HepG2 (cell line): Measurements from ENCODE around the gene NFYC. TPM values are rescaled to one million over a fixed set of nuclear protein-coding genes. Genes with fewer than 3 reads are reported as not detected.

Experiments
- CHCHD3 ChIP-seq: sonication (generic); formaldehyde crosslinking; IDR thresholded peaks from 2 replicates; pipeline ENCODE4 v1.8.0; 2022; ENCODE audit warnings: mild to moderate bottlenecking, missing genetic modification reagents, moderate library complexity
- CREBL2 ChIP-seq: sonication (generic); formaldehyde crosslinking; IDR thresholded peaks from 2 replicates; pipeline ENCODE4 v1.8.1; 2023; ENCODE audit warnings: missing genetic modification reagents, mild to moderate bottlenecking, borderline replicate concordance
- CSRNP1 ChIP-seq: sonication (generic); formaldehyde crosslinking; IDR thresholded peaks from 2 replicates; pipeline ENCODE4 v1.8.1; 2023; ENCODE audit warnings: mild to moderate bottlenecking, missing genetic modification reagents
- GATAD1 ChIP-seq: IDR thresholded peaks from 2 replicates; pipeline ENCODE4 v1.6.1; 2016; ENCODE audit warnings: missing genetic modification reagents, missing compliant biosample characterization
- HDAC2 ChIP-seq: sonication (generic); formaldehyde crosslinking; IDR thresholded peaks from 2 replicates; pipeline ENCODE4 v1.4.0; 2020; ENCODE audit warnings: missing genetic modification reagents
- HOXD1 ChIP-seq: sonication (generic); formaldehyde crosslinking; IDR thresholded peaks from 2 replicates; pipeline ENCODE4 v1.5.0; 2020; ENCODE audit warnings: missing genetic modification reagents
- NAIF1 ChIP-seq: sonication (generic); formaldehyde crosslinking; IDR thresholded peaks from 2 replicates; pipeline ENCODE4 v1.5.0; 2020; ENCODE audit warnings: mild to moderate bottlenecking, missing genetic modification reagents, borderline replicate concordance
- RFX5 ChIP-seq: IDR thresholded peaks from 2 replicates; pipeline ENCODE4 v1.6.1; 2011; ENCODE audit warnings: low read depth, low read length, improper control_type of control experiment
- SALL1 ChIP-seq: sonication (generic); formaldehyde crosslinking; IDR thresholded peaks from 2 replicates; pipeline ENCODE4 v1.8.0; 2022; ENCODE audit warnings: mild to moderate bottlenecking, missing genetic modification reagents
- TBL1XR1 ChIP-seq: fragments of 150-350 bp; IDR thresholded peaks from 2 replicates; pipeline ENCODE4 v1.6.1; 2014; ENCODE audit warnings: borderline replicate concordance, low read length; ENCODE audit not compliant: partially characterized antibody
- TBP ChIP-seq: sonication (generic); formaldehyde crosslinking; IDR thresholded peaks from 2 replicates; pipeline ENCODE4 v1.5.0; 2020; ENCODE audit warnings: missing genetic modification reagents
- ZFP1 ChIP-seq: IDR thresholded peaks from 2 replicates; pipeline ENCODE4 v1.6.1; 2016
- ZNF143 ChIP-seq: sonication (generic); formaldehyde crosslinking; IDR thresholded peaks from 2 replicates; pipeline ENCODE4 v1.4.0; 2020; ENCODE audit warnings: missing genetic modification reagents
- ZNF326 ChIP-seq: sonication (generic); formaldehyde crosslinking; IDR thresholded peaks from 2 replicates; pipeline ENCODE4 v1.4.0; 2020; ENCODE audit warnings: missing genetic modification reagents, borderline replicate concordance
- ZNF605 ChIP-seq: sonication (generic); formaldehyde crosslinking; IDR thresholded peaks from 2 replicates; pipeline ENCODE4 v1.8.0; 2022; ENCODE audit warnings: mild to moderate bottlenecking, missing genetic modification reagents
- ZNF687 ChIP-seq: sonication (generic); formaldehyde crosslinking; IDR thresholded peaks from 2 replicates; pipeline ENCODE4 v1.5.1; 2020; ENCODE audit warnings: mild to moderate bottlenecking, missing genetic modification reagents, moderate library complexity
- ZNF746 ChIP-seq: sonication (generic); formaldehyde crosslinking; IDR thresholded peaks from 2 replicates; pipeline ENCODE4 v1.8.0; 2022; ENCODE audit warnings: mild to moderate bottlenecking, missing genetic modification reagents
- ZNF879 ChIP-seq: sonication (generic); formaldehyde crosslinking; IDR thresholded peaks from 2 replicates; pipeline ENCODE4 v1.8.1; 2023; ENCODE audit warnings: missing genetic modification reagents
- ZNF891 ChIP-seq: sonication (generic); formaldehyde crosslinking; IDR thresholded peaks from 2 replicates; pipeline ENCODE4 v1.5.0; 2020; ENCODE audit warnings: mild to moderate bottlenecking, missing genetic modification reagents
- polyA plus RNA-seq, 8 experiments: library from polyadenylated mRNA; depleted of rRNA in 3 of 8; stranded (reverse) in 7 of 8; unstranded in 1 of 8; fragments of >200 nt; fragmentation: Illumina TruSeq in 4 of 8; extraction: Trizol in 4 of 8; gene quantifications; 2 replicates each; pipeline versions ENCODE4 v1.2.1 to v1.2.3, GENCODE V29; 2011 to 2016; ENCODE audit warnings: low read depth in 4 of 8, missing spikeins in 1 of 8, mixed read lengths in 1 of 8; ENCODE audit not compliant: insufficient read depth in 1 of 8
- total RNA-seq, 5 experiments: library from RNA; depleted of rRNA; stranded (reverse); fragments of >200 nt; fragmentation: Illumina TruSeq; extraction: Trizol; gene quantifications; 2 replicates each; pipeline ENCODE4 v1.2.3, GENCODE V29; 2016; ENCODE audit warnings: low read depth in 1 of 5
- TF ChIP-seq, protein P1 (sequence below): fragments of 450-650 bp; IDR thresholded peaks from 2 replicates; pipeline ENCODE4 v1.6.1; 2017; ENCODE audit warnings: mild to moderate bottlenecking
- TF ChIP-seq, protein P2 (sequence below): sonication (generic); formaldehyde crosslinking; IDR thresholded peaks from 2 replicates; pipeline ENCODE4 v1.4.0; 2020; ENCODE audit warnings: mild to moderate bottlenecking, missing genetic modification reagents

NFYC gene
- total and polyA plus RNA-seq, 2 of the 13 experiments (the other 11 are each of a cell fraction or from before 2014, with no cell fraction given) = 33.9 to 73.7 TPM

GRCh38 chr1:40691538-40692428 is at the start of gene NFYC (continued):
- TF ChIP-seq, protein P1, sequence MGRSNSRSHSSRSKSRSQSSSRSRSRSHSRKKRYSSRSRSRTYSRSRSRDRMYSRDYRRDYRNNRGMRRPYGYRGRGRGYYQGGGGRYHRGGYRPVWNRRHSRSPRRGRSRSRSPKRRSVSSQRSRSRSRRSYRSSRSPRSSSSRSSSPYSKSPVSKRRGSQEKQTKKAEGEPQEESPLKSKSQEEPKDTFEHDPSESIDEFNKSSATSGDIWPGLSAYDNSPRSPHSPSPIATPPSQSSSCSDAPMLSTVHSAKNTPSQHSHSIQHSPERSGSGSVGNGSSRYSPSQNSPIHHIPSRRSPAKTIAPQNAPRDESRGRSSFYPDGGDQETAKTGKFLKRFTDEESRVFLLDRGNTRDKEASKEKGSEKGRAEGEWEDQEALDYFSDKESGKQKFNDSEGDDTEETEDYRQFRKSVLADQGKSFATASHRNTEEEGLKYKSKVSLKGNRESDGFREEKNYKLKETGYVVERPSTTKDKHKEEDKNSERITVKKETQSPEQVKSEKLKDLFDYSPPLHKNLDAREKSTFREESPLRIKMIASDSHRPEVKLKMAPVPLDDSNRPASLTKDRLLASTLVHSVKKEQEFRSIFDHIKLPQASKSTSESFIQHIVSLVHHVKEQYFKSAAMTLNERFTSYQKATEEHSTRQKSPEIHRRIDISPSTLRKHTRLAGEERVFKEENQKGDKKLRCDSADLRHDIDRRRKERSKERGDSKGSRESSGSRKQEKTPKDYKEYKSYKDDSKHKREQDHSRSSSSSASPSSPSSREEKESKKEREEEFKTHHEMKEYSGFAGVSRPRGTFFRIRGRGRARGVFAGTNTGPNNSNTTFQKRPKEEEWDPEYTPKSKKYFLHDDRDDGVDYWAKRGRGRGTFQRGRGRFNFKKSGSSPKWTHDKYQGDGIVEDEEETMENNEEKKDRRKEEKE = no peak
- TF ChIP-seq SALL1 (CRISPR knock-in tag) (peak; percentile 90), ZNF143 (CRISPR knock-in tag) (no peak), GATAD1 (CRISPR knock-in tag) (peak; percentile 71), ZNF746 (no peak; the same call in none of the 2 replicates), NAIF1 (peak; percentile 62; the same call in 1 of the 2 replicates), ZNF687 (CRISPR knock-in tag) (peak; percentile 100), CSRNP1 (CRISPR knock-in tag) (no peak), TBL1XR1 (peak; percentile 11), CREBL2 (CRISPR knock-in tag) (peak; percentile 66), CHCHD3 (CRISPR knock-in tag) (peak; percentile 98), ZNF326 (CRISPR knock-in tag) (no peak), HOXD1 (peak; percentile 82; the same call in 1 of the 2 replicates), ZNF605 (CRISPR knock-in tag) (peak; percentile 96), ZNF891 (CRISPR knock-in tag) (peak; percentile 77), RFX5 (no peak), HDAC2 (CRISPR knock-in tag) (peak; percentile 63), TBP (CRISPR knock-in tag) (no peak), ZNF879 (CRISPR knock-in tag) (0 out of 2 replicates have a peak, but pooled peaks have one; percentile 68), ZFP1 (CRISPR knock-in tag) (no peak)
- TF ChIP-seq, protein P2, sequence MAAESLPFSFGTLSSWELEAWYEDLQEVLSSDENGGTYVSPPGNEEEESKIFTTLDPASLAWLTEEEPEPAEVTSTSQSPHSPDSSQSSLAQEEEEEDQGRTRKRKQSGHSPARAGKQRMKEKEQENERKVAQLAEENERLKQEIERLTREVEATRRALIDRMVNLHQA (CRISPR knock-in tag) = no peak
